ENCODE results near the gene CRELD2.

Gene CRELD2

DNA sequence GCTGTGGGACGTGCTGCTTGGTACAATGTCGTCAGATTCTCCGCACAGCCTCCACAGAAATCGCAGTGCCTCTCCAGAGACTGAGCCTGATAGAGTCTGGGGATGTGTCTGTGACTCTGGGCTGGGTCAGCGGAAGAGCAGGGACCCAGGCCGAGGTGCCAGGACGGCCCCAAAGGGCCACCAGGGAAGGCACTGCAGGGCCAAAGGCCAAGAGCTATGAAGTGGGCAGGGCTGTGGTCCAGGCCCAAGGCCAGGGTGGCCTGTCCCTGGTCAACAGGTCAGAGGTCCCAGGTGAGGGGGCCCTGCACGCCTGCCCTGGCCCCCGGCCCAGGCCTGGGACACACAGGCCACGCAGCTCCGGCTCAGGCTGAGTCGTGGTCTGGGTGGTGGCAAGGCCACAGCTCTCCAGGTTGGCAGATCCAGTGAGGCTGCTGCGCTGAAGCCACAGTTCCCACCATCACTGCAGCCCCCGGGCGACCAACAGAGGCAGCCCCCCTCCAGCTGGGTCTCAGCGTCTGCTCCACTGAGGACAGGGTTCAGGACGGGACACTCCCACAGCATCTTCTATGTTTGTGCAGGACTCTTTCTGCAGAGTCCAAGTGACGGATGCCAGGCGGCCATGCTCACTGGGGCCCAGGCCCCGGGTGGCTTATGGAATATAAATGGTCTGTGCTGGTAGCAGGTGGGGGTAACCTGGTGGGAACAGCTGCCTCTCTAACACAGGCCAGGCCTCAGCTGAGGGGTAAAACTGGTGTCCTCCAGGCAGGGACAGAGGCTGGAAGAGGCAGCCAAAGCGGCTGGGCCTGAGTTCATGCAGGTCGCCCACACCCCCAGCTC lies 37.4 kb downstream of the CRELD2 start:
- Histone ChIP-seq H3K36me3 (ENCODE audit: control insufficient read depth, insufficient read depth, low read length) (no peaks in the 10 kb centered on the region), H3K9me3 (ENCODE audit: control insufficient read depth, low read length) (no peaks in the 10 kb centered on the region), H3K4me1 (peaks cover 3% of the 10 kb centered on the region), H3K9ac (no peak overlapping the region), H3K27ac (no peak overlapping the region), H3K4me2 (ENCODE audit: low read length) (no peak overlapping the region), H2AFZ (no peak overlapping the region), H3K79me2 (no peaks in the 10 kb centered on the region), H3K27me3 (ENCODE audit: control insufficient read depth, insufficient read depth, low read length) (no peaks in the 10 kb centered on the region), H3K4me3 (ENCODE audit: low read depth, low read length) (no peak overlapping the region)
- TF ChIP-seq, protein P1, sequence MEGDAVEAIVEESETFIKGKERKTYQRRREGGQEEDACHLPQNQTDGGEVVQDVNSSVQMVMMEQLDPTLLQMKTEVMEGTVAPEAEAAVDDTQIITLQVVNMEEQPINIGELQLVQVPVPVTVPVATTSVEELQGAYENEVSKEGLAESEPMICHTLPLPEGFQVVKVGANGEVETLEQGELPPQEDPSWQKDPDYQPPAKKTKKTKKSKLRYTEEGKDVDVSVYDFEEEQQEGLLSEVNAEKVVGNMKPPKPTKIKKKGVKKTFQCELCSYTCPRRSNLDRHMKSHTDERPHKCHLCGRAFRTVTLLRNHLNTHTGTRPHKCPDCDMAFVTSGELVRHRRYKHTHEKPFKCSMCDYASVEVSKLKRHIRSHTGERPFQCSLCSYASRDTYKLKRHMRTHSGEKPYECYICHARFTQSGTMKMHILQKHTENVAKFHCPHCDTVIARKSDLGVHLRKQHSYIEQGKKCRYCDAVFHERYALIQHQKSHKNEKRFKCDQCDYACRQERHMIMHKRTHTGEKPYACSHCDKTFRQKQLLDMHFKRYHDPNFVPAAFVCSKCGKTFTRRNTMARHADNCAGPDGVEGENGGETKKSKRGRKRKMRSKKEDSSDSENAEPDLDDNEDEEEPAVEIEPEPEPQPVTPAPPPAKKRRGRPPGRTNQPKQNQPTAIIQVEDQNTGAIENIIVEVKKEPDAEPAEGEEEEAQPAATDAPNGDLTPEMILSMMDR (IDR thresholded peaks at IDR 0.05): no peak

DNA sequence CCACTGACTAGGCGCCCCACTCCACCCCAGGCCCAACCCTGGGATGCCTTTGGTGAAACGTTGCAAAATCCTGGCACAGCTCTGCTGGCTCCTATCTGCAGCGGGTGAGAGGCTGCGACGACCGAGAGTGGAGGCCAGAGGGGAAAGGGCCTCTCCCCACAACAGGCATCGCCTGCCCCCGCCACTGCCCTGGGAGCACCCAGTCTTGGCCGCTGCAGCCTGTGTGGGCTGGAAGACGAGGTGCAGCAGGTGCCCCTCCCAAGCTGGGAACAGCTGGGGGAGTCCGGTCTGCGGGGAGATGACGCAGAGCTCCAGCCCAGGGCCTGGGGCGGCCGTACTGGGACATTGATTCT lies 38.0 kb downstream of the CRELD2 start:
- no peak overlapping the region for H2AFZ ChIP-seq
- no peaks in the 10 kb centered on the region for H3K79me2 ChIP-seq
- no peaks in the 10 kb centered on the region for H3K9me3 ChIP-seq (ENCODE audit: control insufficient read depth, low read length)
- H3K4me1 ChIP-seq: peaks cover under 1% of the 10 kb centered on the region
- H3K36me3 ChIP-seq (ENCODE audit: control insufficient read depth, insufficient read depth, low read length): no peaks in the 10 kb centered on the region
- H3K4me2 ChIP-seq (ENCODE audit: low read length): no peak overlapping the region
- no peak overlapping the region for H3K4me3 ChIP-seq (ENCODE audit: low read depth, low read length)
- H3K9ac ChIP-seq: no peak overlapping the region
- H3K27me3 ChIP-seq (ENCODE audit: control insufficient read depth, insufficient read depth, low read length): no peaks in the 10 kb centered on the region
- TF ChIP-seq, protein P1 (IDR thresholded peaks at IDR 0.05): no peak
- H3K27ac ChIP-seq: no peak overlapping the region

DNA sequence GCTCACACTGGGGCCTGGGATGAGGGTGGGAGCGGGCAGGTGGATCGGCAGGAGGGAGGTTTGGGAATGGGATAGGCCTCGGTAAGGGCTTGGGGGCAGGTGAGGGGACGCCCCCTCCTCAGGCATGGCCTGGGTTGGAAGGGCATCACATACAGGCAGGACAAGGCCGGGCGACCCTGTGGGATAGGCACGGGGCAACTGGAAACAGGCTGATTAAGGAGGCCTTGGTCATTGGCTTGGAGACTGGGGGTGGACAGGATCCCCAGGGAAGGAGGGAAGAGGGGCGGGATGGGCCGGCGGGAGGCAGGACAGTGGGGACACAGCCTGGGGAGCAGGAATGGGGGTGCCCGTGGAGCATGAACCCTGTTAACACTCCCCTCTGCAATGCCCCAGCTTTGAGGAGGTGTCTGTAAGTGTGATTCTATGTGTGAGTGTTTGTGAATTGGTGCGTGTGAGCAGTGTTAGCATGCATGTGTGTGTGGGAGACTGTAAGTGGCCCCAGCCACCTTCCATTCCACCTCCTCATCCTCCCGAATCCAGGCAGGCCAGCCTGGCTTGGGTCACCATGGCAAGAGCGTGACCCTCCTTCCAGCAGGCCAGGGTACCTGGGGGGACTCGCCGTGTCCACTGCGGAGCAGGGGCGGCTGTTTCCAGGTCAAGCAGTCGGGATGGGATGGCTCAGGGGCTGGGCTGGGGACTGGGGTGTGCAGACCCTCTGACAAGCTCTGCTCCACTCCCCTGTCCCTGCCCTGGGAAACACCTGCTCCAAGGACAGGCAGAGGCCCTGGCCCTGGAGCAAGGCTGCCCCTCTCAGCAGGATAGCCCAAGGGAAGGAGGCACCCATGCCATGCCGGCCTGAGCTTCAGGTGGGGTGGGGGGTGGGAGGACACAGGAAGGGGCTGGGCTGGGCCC lies 38.7 kb downstream of the CRELD2 start:
- H3K4me3 ChIP-seq (ENCODE audit: low read depth, low read length): no peak overlapping the region
- no peaks in the 10 kb centered on the region for H3K79me2 ChIP-seq
- H3K27ac ChIP-seq: no peak overlapping the region
- H3K27me3 ChIP-seq (ENCODE audit: control insufficient read depth, insufficient read depth, low read length): no peaks in the 10 kb centered on the region
- H2AFZ ChIP-seq: no peak overlapping the region
- H3K9me3 ChIP-seq (ENCODE audit: control insufficient read depth, low read length): no peaks in the 10 kb centered on the region
- no peak overlapping the region for H3K9ac ChIP-seq
- H3K4me2 ChIP-seq (ENCODE audit: low read length): no peak overlapping the region
- H3K36me3 ChIP-seq (ENCODE audit: control insufficient read depth, insufficient read depth, low read length): no peaks in the 10 kb centered on the region
- TF ChIP-seq, protein P1 (IDR thresholded peaks at IDR 0.05): no peak
- no peaks in the 10 kb centered on the region for H3K4me1 ChIP-seq

DNA sequence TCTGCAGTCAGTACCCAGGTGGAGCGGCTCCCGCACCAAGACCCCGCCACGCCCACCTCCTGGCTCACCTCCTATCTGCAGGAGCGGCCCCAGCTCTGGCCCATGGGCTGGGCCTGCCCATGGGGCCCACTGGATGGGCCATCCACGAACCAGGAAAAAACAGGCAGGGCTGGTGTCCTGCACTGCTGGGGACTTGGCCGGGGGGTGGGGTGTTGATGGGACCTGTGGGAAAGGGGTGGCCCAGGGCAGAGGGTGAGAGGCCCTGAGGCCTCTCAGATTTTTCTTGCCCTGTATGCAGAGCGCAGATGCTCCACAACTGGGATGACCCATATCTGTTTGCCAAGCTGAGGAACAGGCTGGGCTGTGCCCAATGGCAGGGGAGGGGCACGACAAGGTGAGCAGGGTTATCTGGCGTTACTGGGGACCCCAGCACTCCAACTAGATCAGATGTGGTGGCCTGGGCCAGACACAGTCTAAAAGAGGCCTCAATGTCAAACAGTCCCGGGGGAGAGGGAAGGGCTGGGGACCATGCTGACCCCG lies 39.5 kb downstream of the CRELD2 start:
- no peaks in the 10 kb centered on the region for H3K9me3 ChIP-seq (ENCODE audit: control insufficient read depth, low read length)
- H2AFZ ChIP-seq: no peak overlapping the region
- H3K36me3 ChIP-seq (ENCODE audit: control insufficient read depth, insufficient read depth, low read length): no peaks in the 10 kb centered on the region
- H3K4me1 ChIP-seq: no peaks in the 10 kb centered on the region
- H3K4me2 ChIP-seq (ENCODE audit: low read length): no peak overlapping the region
- H3K4me3 ChIP-seq (ENCODE audit: low read depth, low read length): no peak overlapping the region
- TF ChIP-seq, protein P1 (IDR thresholded peaks at IDR 0.05): no peak
- no peaks in the 10 kb centered on the region for H3K27me3 ChIP-seq (ENCODE audit: control insufficient read depth, insufficient read depth, low read length)
- H3K27ac ChIP-seq: no peak overlapping the region
- no peaks in the 10 kb centered on the region for H3K79me2 ChIP-seq
- H3K9ac ChIP-seq: no peak overlapping the region

All from parathyroid adenoma (tissue), 2 donors.